Osteoblast (primary cell): Measurements from ENCODE around the gene ANKS1B. TPM values are rescaled to one million over a fixed set of nuclear protein-coding genes. Genes with fewer than 3 reads are reported as not detected.

Source experiments
- DNase-seq: peaks from one replicate; pipeline ENCODE4 v3.0.0; 2011; ENCODE audit warnings: low spot score, mixed read lengths; ENCODE audit not compliant: insufficient read length; ENCODE audit errors: missing footprints
- H2AFZ ChIP-seq: 2 replicates; pipeline ENCODE4 v1.6.0; 2011; ENCODE audit warnings: mild to moderate bottlenecking, low read length
- H3K27ac ChIP-seq: 2 replicates; pipeline ENCODE4 v1.5.1; 2011; ENCODE audit warnings: mild to moderate bottlenecking, low read depth, low read length, moderate library complexity
- H3K27me3 ChIP-seq: 2 replicates; pipeline ENCODE4 v1.6.0; 2012; ENCODE audit warnings: mild to moderate bottlenecking, control low read depth, inconsistent platforms, low read length, moderate library complexity; ENCODE audit not compliant: insufficient read depth
- H3K36me3 ChIP-seq: 2 replicates; pipeline ENCODE4 v1.5.1; 2011; ENCODE audit warnings: mild to moderate bottlenecking, low read length, control low read depth, moderate library complexity; ENCODE audit not compliant: insufficient read depth
- H3K4me1 ChIP-seq: 2 replicates; pipeline ENCODE4 v1.5.1; 2011; ENCODE audit warnings: mild to moderate bottlenecking, low read length, control low read depth, moderate library complexity; ENCODE audit not compliant: insufficient read depth
- H3K4me2 ChIP-seq: 2 replicates; pipeline ENCODE4 v1.6.0; 2011; ENCODE audit warnings: mild to moderate bottlenecking, low read length; ENCODE audit not compliant: insufficient read depth
- H3K4me3 ChIP-seq: fragments of 200-600 bp; sonication (generic); 3 replicates; pipeline ENCODE4 v1.5.1; 2012; ENCODE audit warnings: mild to moderate bottlenecking, low read length, inconsistent platforms; ENCODE audit not compliant: insufficient read depth
- H3K79me2 ChIP-seq: 2 replicates; pipeline ENCODE4 v1.6.0; 2012; ENCODE audit warnings: mild to moderate bottlenecking, low read length, control low read depth, inconsistent platforms; ENCODE audit not compliant: insufficient read depth
- H3K9me3 ChIP-seq: 2 replicates; pipeline ENCODE4 v1.5.1; 2011; ENCODE audit warnings: low read depth, low read length, control low read depth
- H4K20me1 ChIP-seq: 2 replicates; pipeline ENCODE4 v1.6.0; 2012; ENCODE audit warnings: mild to moderate bottlenecking, low read length, control low read depth; ENCODE audit not compliant: insufficient read depth
- total RNA-seq: library from RNA; depleted of rRNA; stranded (reverse); fragments of >200 nt; gene quantifications from 2 replicates; pipeline ENCODE4 v1.2.3, GENCODE V29; 2012
- TF ChIP-seq, protein P1 (sequence below): IDR thresholded peaks from 2 replicates; pipeline ENCODE4 v1.5.1; 2011; ENCODE audit warnings: mild to moderate bottlenecking, low read depth, low read length, moderate library complexity; ENCODE audit errors: extremely low read depth

Gene ANKS1B
- total RNA-seq, 1 donor, result 2.2 TPM

DNA sequence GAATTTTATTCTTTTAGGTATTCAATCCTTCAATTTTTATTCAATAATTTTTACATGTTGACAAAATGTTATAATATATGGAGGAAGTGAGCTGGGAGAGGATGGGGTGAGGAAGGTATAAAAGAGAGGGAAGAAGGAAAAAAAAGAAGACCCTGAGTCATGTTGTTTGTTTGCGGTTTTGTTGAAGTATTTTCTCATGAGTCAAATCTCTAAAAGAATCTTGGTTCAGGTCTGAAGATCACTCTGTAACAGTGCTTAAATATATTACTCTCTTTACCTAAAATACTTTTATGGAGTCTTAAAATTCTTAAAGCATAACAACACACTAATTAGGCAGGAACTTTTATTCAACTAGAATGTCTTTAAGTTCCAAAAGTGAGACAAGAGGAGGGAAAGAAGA is 826.8 kb downstream of the ANKS1B start:
- DNase-seq, result no peak
- no peak overlapping the region for H2AFZ ChIP-seq
- no peaks in the 10 kb centered on the region for H3K4me1 ChIP-seq
- no peak overlapping the region for H3K4me2 ChIP-seq
- TF ChIP-seq, protein P1, sequence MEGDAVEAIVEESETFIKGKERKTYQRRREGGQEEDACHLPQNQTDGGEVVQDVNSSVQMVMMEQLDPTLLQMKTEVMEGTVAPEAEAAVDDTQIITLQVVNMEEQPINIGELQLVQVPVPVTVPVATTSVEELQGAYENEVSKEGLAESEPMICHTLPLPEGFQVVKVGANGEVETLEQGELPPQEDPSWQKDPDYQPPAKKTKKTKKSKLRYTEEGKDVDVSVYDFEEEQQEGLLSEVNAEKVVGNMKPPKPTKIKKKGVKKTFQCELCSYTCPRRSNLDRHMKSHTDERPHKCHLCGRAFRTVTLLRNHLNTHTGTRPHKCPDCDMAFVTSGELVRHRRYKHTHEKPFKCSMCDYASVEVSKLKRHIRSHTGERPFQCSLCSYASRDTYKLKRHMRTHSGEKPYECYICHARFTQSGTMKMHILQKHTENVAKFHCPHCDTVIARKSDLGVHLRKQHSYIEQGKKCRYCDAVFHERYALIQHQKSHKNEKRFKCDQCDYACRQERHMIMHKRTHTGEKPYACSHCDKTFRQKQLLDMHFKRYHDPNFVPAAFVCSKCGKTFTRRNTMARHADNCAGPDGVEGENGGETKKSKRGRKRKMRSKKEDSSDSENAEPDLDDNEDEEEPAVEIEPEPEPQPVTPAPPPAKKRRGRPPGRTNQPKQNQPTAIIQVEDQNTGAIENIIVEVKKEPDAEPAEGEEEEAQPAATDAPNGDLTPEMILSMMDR, result no peak
- H3K27me3 ChIP-seq, result no peaks in the 10 kb centered on the region
- no peaks in the 10 kb centered on the region for H3K36me3 ChIP-seq
- peaks cover 2% of the 10 kb centered on the region for H3K9me3 ChIP-seq
- H3K79me2 ChIP-seq, result no peaks in the 10 kb centered on the region
- H4K20me1 ChIP-seq, result no peaks in the 10 kb centered on the region
- no peak overlapping the region for H3K27ac ChIP-seq
- H3K4me3 ChIP-seq, result no peak overlapping the region

DNA sequence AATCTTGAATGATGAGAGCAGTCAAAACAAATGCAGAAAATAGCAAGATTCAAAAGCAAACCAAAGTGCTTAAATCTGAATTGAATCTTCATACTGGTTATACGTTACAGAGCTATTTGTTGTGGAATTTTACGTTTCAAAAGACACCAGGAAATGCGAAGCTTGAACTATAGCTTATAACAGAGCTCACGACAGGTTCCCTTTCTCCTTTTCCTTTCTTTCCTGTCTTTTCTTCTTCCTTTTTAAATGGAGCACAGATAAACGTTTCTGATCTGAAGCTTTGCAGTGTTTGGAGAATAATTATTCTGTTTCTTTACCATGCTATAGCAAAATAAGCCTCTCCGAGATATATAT is 829.8 kb downstream of the ANKS1B start:
- TF ChIP-seq, protein P1, result no peak
- H3K36me3 ChIP-seq, result no peaks in the 10 kb centered on the region
- no peak overlapping the region for H2AFZ ChIP-seq
- no peak overlapping the region for H3K27ac ChIP-seq
- DNase-seq, result no peak
- peaks cover 2% of the 10 kb centered on the region for H3K9me3 ChIP-seq
- H3K4me2 ChIP-seq, result no peak overlapping the region
- no peak overlapping the region for H3K4me3 ChIP-seq
- H3K27me3 ChIP-seq, result no peaks in the 10 kb centered on the region
- H4K20me1 ChIP-seq, result no peaks in the 10 kb centered on the region
- no peaks in the 10 kb centered on the region for H3K4me1 ChIP-seq
- no peaks in the 10 kb centered on the region for H3K79me2 ChIP-seq

DNA sequence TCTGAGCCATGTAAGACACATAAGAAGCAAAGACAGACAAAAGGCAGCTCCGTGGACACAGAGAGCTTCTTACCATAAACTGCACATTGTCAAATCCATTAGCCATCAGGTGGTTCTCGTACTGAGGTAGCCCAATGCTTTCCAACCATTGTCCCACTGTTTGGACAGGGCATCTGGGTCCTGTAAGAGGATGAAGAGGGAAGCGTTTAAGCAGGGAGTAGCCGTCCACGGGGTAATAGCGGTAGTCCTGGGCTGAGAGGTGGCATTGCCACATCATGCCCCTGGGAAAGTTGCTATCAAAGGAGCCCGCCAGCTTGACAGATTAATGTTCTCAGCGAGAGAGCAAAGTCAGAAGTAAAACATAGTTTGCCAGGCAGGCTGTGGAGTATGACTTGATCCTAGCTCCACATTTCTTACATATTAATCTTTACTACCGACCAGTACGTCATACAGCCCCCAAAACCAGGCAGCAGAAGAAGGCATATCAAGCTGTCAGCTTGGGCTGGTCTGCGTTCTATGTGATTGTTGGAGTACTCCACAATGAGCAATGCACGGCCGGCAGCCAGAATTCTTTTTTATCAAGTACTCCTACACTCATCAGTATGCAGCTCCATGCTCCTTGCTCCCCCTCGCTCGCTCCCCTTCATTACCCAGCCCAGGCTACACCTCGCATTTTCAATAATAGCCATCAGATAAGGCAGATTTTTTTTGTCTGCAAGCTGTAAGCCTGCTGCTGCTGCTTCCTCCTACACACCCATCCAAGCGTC is 830.3 kb downstream of the ANKS1B start:
- Histone ChIP-seq H3K27ac (no peak overlapping the region), H3K4me2 (no peak overlapping the region), H3K36me3 (no peaks in the 10 kb centered on the region), H4K20me1 (no peaks in the 10 kb centered on the region), H3K79me2 (no peaks in the 10 kb centered on the region), H3K4me1 (no peaks in the 10 kb centered on the region), H3K27me3 (no peaks in the 10 kb centered on the region), H2AFZ (no peak overlapping the region), H3K9me3 (peaks cover 2% of the 10 kb centered on the region), H3K4me3 (no peak overlapping the region)
- no peak for DNase-seq
- TF ChIP-seq, protein P1, result no peak

DNA sequence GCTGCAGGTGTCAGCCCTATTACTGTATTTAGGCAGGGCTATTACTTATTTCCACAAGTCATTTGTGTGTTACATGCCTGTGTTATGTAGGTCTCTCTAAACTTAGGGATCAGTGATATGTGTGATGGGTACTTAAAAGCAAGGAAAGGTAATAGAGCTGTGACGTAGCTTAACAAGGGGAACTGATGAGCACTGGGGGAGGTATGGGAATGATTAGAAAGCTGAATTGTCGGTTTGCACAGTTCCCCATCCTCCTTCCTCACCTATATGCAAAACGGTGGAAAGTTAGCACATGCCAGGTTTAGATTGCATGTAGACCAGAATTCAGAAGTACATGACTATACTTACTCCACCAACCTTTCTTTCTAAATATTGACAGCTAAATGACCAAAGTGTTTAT is 831.4 kb downstream of the ANKS1B start:
- H2AFZ ChIP-seq, result no peak overlapping the region
- TF ChIP-seq, protein P1, result no peak

More for the DNA sequence above, 831.4 kb downstream of the ANKS1B start:
- no peaks in the 10 kb centered on the region for H3K79me2 ChIP-seq
- H3K4me1 ChIP-seq, result no peaks in the 10 kb centered on the region
- H3K27me3 ChIP-seq, result no peaks in the 10 kb centered on the region
- H3K27ac ChIP-seq, result no peak overlapping the region
- no peak overlapping the region for H3K4me2 ChIP-seq
- H4K20me1 ChIP-seq, result no peaks in the 10 kb centered on the region
- peaks cover 2% of the 10 kb centered on the region for H3K9me3 ChIP-seq
- no peaks in the 10 kb centered on the region for H3K36me3 ChIP-seq
- DNase-seq, result no peak
- no peak overlapping the region for H3K4me3 ChIP-seq
